Measurements from ENCODE around the gene HES5.

Gene HES5

DNA sequence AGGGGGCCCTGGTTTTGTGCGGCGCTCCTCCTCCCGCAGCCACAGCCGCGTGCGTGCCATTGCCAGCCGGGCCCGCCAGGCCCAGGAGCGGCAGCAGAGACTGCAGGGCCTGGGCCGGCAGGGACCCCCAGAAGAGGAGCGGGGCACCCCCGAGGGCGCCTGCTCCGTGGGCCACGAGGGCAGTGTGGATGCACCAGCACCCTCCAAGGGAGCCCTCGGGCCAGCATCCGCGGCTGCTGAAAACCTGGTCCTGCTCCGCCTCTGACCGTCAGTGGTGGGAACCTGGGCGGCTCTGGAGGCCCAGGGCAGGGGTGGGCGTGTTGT is 25.2 kb downstream of the HES5 start:
- no peak overlapping the region for H3K4me3 ChIP-seq (ENCODE audit: low read depth, low read length)
- TF ChIP-seq, protein P1, sequence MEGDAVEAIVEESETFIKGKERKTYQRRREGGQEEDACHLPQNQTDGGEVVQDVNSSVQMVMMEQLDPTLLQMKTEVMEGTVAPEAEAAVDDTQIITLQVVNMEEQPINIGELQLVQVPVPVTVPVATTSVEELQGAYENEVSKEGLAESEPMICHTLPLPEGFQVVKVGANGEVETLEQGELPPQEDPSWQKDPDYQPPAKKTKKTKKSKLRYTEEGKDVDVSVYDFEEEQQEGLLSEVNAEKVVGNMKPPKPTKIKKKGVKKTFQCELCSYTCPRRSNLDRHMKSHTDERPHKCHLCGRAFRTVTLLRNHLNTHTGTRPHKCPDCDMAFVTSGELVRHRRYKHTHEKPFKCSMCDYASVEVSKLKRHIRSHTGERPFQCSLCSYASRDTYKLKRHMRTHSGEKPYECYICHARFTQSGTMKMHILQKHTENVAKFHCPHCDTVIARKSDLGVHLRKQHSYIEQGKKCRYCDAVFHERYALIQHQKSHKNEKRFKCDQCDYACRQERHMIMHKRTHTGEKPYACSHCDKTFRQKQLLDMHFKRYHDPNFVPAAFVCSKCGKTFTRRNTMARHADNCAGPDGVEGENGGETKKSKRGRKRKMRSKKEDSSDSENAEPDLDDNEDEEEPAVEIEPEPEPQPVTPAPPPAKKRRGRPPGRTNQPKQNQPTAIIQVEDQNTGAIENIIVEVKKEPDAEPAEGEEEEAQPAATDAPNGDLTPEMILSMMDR (IDR thresholded peaks at IDR 0.05; ENCODE audit: borderline replicate concordance, insufficient read depth, low read depth, low read length): no peak

GRCh38 chr1:2504225-2504948 is 25.7 kb downstream of the HES5 start:
- TF ChIP-seq, protein P1 (IDR thresholded peaks at IDR 0.05; ENCODE audit: borderline replicate concordance, insufficient read depth, low read depth, low read length): no peak
- H3K4me3 ChIP-seq (ENCODE audit: low read depth, low read length): no peak overlapping the region

DNA sequence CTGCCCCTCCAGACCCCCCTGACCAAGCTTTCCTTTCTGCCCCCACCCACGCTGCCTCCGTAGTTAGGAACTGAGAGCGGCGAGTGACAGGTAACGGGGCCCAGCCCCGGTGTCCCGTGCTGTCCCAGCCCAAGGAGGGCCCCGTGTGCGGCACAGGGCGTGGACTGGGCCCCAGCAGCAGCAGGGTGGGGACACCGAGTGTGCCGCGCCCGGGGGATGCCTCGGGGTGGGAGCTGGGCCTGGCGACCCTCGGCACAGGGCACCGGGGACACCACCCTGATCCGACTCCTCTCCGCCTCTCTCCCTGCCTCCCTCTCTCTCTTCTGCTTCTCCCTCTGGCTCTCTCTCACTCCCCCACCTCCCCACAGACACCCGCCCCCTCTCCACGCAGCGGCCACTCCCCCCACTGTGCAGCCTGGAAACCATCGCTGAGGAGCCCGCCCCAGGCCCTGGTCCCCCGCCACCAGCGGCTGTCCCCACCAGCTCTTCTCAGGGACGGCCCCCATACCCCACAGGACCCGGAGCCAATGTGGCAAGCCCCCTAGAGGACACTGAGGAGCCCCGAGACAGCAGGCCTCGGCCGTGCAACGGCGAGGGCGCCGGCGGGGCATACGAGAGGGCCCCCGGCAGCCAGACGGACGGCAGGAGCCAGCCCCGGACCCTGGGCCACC is 26.4 kb downstream of the HES5 start:
- no peak overlapping the region for H3K4me3 ChIP-seq (ENCODE audit: low read depth, low read length)
- TF ChIP-seq, protein P1 (IDR thresholded peaks at IDR 0.05; ENCODE audit: borderline replicate concordance, insufficient read depth, low read depth, low read length): no peak

DNA sequence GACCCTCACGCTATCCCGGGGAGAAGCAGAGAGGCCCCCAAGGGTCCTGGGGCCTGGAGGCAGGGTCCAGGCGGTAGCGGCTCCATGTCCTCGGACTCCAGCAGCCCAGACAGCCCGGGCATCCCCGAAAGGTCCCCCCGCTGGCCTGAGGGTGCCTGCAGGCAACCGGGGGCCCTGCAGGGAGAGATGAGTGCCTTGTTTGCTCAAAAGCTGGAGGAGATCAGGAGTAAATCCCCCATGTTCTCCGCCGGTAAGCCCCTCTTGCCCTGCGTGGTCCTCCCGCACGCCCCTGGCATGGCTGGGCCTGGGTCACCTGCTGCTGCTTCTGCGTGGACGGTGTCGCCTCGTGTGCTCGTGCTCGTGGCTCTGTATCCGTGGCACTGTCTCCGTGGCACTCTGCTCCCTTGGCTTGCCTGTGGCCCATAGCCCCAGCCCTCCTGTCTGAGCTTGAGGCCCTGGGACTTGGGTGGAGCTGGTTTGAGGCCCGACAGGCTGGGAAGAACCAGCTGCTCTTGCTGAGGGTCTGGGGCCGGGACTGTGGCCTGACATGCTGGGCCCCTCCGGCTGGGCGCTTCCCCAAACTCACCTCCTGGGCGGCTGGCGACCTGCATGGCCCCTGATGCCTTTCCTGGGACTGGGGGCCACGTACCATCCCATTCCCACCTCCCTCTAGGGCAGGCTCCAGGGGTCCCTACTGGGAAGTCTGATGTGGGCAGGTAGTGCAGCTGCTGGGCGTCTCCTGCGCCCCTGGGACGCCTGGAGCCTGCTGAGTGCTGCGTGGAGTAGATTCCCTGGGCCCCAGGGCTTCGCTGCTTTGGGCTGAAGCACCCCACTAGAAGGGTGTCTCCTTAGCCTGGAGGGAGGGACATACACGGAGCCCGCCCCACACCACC is 27.2 kb downstream of the HES5 start:
- no peak overlapping the region for H3K4me3 ChIP-seq (ENCODE audit: low read depth, low read length)
- TF ChIP-seq, protein P1 (IDR thresholded peaks at IDR 0.05; ENCODE audit: borderline replicate concordance, insufficient read depth, low read depth, low read length): no peak

DNA sequence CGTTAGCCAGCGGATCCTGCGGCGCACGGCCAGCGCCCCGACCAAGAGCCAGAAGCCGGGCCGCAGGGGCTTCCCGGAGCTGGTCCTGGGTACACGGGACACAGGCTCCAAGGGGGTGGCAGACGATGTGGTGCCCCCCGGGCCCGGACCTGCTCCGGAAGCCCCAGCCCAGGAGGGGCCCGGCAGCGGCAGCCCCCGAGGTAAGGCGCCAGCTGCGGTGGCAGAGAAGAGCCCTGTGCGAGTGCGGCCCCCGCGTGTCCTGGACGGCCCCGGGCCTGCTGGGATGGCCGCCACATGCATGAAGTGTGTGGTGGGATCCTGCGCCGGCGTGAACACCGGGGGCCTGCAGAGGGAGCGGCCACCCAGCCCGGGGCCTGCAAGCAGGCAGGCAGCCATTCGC is 27.9 kb downstream of the HES5 start:
- H3K4me3 ChIP-seq (ENCODE audit: low read depth, low read length): no peak overlapping the region
- TF ChIP-seq, protein P1 (IDR thresholded peaks at IDR 0.05; ENCODE audit: borderline replicate concordance, insufficient read depth, low read depth, low read length): no peak

GRCh38 chr1:2501820-2502119 is 28.3 kb downstream of the HES5 start:
- H3K4me3 ChIP-seq (ENCODE audit: low read depth, low read length): no peak overlapping the region
- TF ChIP-seq, protein P1 (IDR thresholded peaks at IDR 0.05; ENCODE audit: borderline replicate concordance, insufficient read depth, low read depth, low read length): no peak

Measured in GM12875 (cell line).